DMS53 treated with DMSO at 0.1 percent for 48 hours (cell line): ENCODE results near the gene BCAR3.
A peak's percentile ranks its signal among the peaks of the same experiment; 100 is the strongest.

Experiments used
- DNase-seq: peaks from one replicate; lab custom pipeline; 2025; ENCODE audit not compliant: unreplicated experiment; lab: John Stamatoyannopoulos, UW

BCAR3 gene

GRCh38 chr1:93554883-93555872, 126.5 kb downstream of the BCAR3 start:
- no peak for DNase-seq

- DNase-seq: peak; percentile 30
These were observed 127.6 kb downstream of the BCAR3 start for GRCh38 chr1:93553886-93554490.

GRCh38 chr1:93552741-93553455, 128.7 kb downstream of the BCAR3 start:
- no peak for DNase-seq

GRCh38 chr1:93549811-93550210, 131.8 kb downstream of the BCAR3 start:
- DNase-seq: no peak

GRCh38 chr1:93549131-93549530, 132.5 kb downstream of the BCAR3 start:
- no peak for DNase-seq

GRCh38 chr1:93546162-93546863, 135.3 kb downstream of the BCAR3 start:
- DNase-seq: no peak

GRCh38 chr1:93542398-93542797, 139.2 kb downstream of the BCAR3 start:
- DNase-seq: no peak

- DNase-seq: no peak
These were observed 140.6 kb downstream of the BCAR3 start for GRCh38 chr1:93541045-93541444.

- DNase-seq: no peak
These were observed 143.7 kb downstream of the BCAR3 start for GRCh38 chr1:93537924-93538323.

- DNase-seq: no peak
These were observed 144.2 kb downstream of the BCAR3 start for GRCh38 chr1:93537396-93537795.

GRCh38 chr1:93533677-93534076, 148.0 kb downstream of the BCAR3 start:
- no peak for DNase-seq

- no peak for DNase-seq
These were observed 148.8 kb downstream of the BCAR3 start for GRCh38 chr1:93532780-93533378.

- no peak for DNase-seq
These were observed 150.4 kb downstream of the BCAR3 start for GRCh38 chr1:93531193-93531592.

- no peak for DNase-seq
These were observed 153.2 kb downstream of the BCAR3 start for GRCh38 chr1:93528412-93528811.

GRCh38 chr1:93526431-93526830, 155.2 kb downstream of the BCAR3 start:
- DNase-seq: no peak

- DNase-seq: no peak
These were observed 156.2 kb downstream of the BCAR3 start for GRCh38 chr1:93525431-93525830.

GRCh38 chr1:93522721-93523120, 158.9 kb downstream of the BCAR3 start:
- no peak for DNase-seq

GRCh38 chr1:93521618-93522017, 160.0 kb downstream of the BCAR3 start:
- DNase-seq: no peak

GRCh38 chr1:93519199-93519829, 162.3 kb downstream of the BCAR3 start:
- DNase-seq: no peak

- DNase-seq: no peak
These were observed 163.1 kb downstream of the BCAR3 start for GRCh38 chr1:93518516-93518915.
